ENCODE data around the gene PACC1.
"Not testable (repeated sequence)": the region's sequence is repeated elsewhere in the genome, so short reads cannot be mapped to it uniquely, and the experiment has no call there.

Gene PACC1

GRCh38 chr1:212326541-212326940, 88.1 kb downstream of the PACC1 start:
- DNase-seq, result no peak

GRCh38 chr1:212323066-212323465, 91.6 kb downstream of the PACC1 start:
- no peak for DNase-seq

GRCh38 chr1:212321031-212321430, 93.7 kb downstream of the PACC1 start:
- not testable (repeated sequence) for DNase-seq

GRCh38 chr1:212317916-212318315, 96.8 kb downstream of the PACC1 start:
- DNase-seq, result no peak

- no peak for DNase-seq
Measured at GRCh38 chr1:212315907-212316306, 98.8 kb downstream of the PACC1 start.

- DNase-seq, result no peak
Measured at GRCh38 chr1:212315184-212315583, 99.5 kb downstream of the PACC1 start.
